Activated CD4-positive, alpha-beta T cell treated with anti-CD3 and anti-CD28 coated beads, Interleukin-2, Interleukin-6, amounts not matched to agents 100 ng/mL and 50 ng/mL, durations not matched to agents 16 hours and 8 hours (primary cell): ENCODE results near the gene MAGOHB.
A peak's percentile ranks its signal among the peaks of the same experiment; 100 is the strongest.
"Not testable (repeated sequence)": the region's sequence is repeated elsewhere in the genome, so short reads cannot be mapped to it uniquely, and the experiment has no call there.

Source experiments
- DNase-seq: peaks from one replicate; pipeline ENCODE4 v3.0.0-alpha.2; 2020

The MAGOHB gene

DNA sequence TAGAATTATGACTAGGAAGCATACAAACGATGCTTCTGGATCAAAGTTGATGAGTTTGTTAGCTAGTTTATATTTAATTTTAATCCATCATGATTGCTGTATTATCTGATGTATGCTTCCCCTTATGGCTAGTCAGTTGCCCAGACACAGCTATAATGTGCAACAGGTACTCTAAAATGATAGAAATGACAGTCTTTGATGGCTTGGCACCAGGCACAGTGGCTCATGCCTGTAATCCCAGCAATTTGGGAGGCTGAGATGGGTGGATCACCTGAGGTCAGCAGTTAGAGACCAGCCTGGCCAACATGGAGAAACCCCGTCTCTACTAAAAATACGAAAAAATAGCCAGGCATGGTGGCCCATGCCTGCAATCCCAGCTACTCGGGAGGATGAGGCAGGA lies 2.2 kb downstream of the MAGOHB start:
- DNase-seq, result not testable (repeated sequence)

DNA sequence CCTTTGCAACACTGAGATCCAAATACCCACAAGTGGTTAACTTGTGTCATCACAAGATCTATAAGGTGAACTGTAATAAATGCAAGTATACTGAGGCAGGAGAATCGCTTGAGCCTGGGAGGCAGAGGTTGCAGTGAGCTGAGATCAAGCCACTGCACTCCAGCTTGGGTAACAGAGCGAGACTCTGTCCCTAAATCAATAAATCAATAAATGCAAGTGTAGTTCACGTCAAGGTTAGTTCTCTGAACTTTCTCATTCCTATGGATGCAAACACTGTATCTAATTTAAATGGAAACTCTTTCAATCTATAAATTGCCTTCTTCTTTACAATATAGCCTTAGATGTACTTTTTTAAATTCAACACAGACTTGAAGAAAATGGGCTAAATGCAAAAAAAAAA lies 3.2 kb downstream of the MAGOHB start:
- DNase-seq, result no peak

DNA sequence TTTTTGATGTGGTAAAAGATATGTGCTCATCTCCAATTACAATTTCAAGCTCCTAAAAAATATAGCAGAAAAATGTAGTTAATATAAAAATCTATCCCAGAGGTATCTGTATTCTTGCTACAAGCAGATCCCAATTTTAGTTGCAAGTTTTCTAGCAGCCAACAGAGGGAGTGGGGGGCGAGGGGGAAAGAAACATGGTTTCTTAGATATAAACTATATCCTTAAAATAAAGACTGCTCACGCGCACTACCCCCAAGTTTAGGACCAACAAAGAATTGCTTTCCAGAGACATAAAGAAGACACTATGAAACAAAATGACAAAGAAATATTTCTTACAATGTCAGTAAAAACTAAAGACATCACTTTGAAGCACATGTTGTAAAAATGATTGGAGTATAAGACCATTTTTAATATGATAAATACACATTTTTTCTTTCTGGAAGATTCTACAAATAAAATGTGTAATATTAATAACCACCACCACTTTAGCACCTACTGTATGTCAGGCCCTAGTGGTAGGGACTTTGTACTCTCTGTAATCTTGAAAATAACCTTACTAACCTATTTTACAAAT lies 5.4 kb downstream of the MAGOHB start:
- peak; percentile 15 for DNase-seq

DNA sequence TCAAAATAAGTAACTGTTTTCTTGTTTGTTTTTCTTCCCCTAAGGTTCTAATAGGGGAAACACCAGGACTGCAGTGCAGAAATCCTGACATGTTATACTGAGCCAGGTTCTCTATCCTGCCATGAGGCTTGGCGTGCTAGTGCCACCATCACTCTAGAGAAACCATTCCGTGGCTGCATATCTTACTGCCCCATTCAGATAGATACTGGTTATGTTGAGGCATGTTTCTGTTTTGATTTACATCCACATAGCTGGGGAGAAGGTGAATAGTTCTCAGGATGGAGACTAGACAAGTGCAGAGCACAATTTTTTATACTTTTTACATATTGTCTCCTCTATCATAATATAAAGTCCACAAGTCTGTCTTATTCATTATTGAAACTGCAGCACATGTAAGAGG lies 11.5 kb downstream of the MAGOHB start:
- DNase-seq, result peak; percentile 14

GRCh38 chr12:10600988-10601387 lies 12.4 kb downstream of the MAGOHB start:
- DNase-seq, result no peak

- no peak for DNase-seq
Observed at GRCh38 chr12:10595881-10596280, 17.5 kb downstream of the MAGOHB start.

GRCh38 chr12:10590966-10591365 lies 22.4 kb downstream of the MAGOHB start:
- DNase-seq, result no peak

DNA sequence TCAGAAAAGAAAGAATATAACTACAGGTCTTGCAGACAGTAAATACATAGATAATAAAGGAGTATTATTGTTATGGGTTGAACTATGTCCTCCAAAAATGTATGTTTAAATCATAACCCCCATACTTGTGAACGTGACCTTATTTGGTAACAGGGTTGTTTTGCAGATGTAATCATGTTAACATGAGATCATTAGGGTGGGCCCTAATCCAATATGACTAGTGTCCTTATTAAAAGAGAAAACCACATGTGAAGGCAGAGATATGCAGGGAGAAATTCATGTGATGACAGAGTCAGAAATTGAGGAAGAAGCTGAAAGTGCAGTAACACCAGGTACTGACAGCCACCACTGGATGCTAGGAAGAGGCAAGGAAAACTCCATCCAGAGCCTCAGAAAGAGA lies 29.0 kb downstream of the MAGOHB start:
- DNase-seq, result no peak

DNA sequence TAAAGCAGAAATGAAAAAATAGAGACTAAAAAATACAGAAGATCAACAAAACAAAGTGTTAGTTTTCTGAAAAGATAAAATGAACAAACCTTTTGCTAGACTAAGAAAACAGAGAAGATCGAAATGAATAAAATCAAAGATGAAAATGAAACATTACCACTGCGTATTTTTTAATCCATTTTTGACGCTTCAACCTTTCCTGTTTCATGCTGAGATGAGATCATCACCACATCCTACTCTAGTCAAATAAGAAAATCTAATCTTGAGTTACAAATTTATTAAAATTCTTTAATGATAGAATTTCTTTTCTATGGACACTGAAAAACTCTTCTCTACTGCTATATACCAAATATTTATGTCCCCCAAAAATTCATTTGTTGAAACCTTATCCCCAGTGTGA lies 30.7 kb downstream of the MAGOHB start:
- no peak for DNase-seq

- not testable (repeated sequence) for DNase-seq
Observed at GRCh38 chr12:10582133-10582532, 31.3 kb downstream of the MAGOHB start.

DNA sequence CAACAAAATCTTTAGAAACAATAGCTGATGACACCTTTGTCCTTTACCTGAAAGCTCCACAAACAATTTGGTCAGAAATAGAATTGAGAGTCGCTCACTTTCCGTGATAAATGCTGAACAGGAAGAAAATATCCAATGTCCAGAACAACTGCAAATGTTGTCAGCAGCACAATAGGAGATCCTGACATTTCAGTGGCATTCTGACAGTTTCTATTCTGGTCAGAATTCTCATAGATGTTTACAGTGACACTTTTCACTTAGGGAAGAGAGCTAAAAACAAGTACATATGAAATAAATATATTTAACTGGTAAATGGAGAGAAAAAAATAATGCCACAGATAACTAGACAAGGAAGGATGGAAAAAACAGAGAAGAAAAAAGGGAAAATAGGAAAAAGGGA lies 39.1 kb downstream of the MAGOHB start:
- DNase-seq, result no peak

DNA sequence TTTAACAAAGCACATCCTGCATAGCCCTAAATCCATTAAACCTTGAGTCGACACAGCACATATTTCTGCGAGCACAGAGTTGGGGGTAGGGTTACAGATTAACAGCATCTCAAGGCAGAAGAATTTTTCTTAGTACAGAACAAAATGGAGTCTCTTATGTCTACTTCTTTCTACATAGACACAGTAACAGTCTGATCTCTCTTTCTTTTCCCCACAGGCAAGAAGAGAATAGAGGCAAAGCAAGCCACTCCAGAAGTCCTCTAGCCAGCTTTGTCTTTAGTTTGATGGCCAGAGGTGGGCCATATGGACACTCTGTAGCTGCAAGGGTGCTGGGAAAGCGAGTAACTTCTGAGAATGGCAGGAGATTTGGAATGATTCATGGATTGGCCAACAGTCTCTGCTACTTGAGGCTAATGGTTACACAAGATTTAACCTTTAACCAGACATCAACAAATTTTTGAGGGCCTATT lies 41.4 kb downstream of the MAGOHB start:
- not testable (repeated sequence) for DNase-seq

GRCh38 chr12:10571141-10571540 lies 42.3 kb downstream of the MAGOHB start:
- DNase-seq, result no peak

- DNase-seq, result no peak
Observed at GRCh38 chr12:10567813-10568212, 45.6 kb downstream of the MAGOHB start.

DNA sequence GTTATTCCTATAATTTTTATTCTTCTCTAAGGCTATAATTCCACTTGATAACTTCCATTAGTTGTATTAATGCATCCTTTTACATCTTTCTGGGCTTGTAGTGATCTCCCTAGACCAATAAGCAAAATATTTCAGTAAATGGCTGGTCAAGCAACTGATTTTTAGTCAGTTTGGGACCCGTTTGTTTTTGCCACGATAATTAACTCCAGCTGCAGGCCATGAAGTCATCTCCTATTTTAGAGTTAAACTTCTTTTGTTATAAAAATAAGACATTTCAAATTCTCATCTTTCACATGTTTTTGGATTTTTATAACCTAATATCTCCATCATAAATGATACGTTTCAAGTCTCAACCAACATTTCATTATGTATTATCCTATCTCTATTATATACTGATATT lies 49.4 kb downstream of the MAGOHB start:
- no peak for DNase-seq

DNA sequence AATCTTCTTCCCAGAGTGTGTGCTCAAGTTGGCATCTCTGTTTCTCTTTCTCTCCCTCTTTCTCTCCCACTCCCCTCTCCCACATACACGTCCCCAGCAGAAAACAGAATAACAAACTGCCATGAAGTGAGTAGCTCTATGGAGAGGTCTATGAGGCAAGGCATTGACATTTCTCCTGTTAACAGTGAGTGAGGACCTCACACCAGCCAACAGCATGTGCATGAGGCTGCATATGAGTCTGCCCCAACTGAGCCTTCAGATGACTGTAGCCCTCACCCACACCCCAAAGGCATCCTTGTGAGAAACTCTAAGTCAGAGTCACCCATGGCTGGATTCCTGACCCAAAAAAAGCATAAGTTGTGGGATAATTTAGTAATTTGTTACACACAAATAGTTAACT lies 50.4 kb downstream of the MAGOHB start:
- DNase-seq, result no peak

- DNase-seq, result peak; percentile 47
Observed at GRCh38 chr12:10562306-10562933, 51.0 kb downstream of the MAGOHB start.

- DNase-seq, result no peak
Observed at GRCh38 chr12:10559244-10559643, 54.2 kb downstream of the MAGOHB start.

DNA sequence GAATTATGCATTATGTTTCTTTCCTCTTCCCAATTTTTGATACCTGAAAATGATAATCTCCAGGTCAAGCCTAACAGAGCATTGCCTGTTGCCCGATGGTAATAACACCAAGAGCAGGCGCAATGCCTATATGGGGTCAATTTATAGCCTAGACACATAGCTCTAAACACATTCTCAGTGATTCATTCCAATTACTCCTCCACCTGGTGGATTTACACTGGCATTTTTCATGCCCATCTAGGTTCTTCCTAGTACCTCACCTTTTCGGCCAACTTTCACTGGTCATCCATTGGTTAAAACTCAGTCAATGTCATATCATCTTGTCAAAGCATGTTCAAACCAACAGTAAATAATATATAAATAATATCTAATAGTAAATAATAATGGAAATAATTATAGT lies 54.6 kb downstream of the MAGOHB start:
- DNase-seq, result no peak

- no peak for DNase-seq
Observed at GRCh38 chr12:10558301-10558700, 55.1 kb downstream of the MAGOHB start.

DNA sequence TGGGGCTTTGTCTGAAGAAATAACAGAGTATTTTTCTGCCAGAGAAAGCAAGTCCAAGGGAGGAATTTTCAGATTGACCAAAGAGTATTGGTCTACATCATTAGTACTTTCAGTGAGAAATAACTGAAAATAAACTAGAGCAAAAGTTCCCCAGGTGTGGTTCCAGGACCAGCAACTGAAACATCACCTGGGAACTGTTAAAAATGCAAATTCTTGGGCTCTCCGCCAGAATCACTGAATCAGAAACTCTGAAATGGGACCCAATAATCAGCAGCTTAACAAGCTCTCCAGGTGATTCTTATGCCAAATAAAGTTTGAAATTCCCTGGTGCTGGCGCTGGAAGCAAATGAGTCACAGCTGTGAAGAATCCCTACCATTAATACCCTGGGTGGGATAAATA lies 55.6 kb downstream of the MAGOHB start:
- no peak for DNase-seq

DNA sequence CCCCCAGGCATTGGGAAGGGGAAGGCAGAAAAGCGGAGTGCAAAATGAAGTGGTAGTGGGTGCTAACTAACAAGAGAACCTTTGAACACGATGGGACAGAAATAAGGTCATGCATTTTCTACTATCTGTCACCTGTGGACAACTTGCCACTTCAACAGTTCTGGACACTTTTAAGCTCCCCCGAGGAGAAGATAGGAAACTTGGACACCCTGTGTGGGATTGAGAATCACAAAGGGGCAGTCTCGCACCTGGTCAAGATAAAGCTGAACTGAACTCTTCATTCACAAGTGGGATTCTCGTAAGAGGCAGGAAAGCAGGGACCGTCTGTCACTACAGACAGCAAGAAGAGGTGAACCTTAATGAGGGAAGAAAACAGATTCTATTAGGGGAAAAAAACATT lies 56.1 kb downstream of the MAGOHB start:
- no peak for DNase-seq

DNA sequence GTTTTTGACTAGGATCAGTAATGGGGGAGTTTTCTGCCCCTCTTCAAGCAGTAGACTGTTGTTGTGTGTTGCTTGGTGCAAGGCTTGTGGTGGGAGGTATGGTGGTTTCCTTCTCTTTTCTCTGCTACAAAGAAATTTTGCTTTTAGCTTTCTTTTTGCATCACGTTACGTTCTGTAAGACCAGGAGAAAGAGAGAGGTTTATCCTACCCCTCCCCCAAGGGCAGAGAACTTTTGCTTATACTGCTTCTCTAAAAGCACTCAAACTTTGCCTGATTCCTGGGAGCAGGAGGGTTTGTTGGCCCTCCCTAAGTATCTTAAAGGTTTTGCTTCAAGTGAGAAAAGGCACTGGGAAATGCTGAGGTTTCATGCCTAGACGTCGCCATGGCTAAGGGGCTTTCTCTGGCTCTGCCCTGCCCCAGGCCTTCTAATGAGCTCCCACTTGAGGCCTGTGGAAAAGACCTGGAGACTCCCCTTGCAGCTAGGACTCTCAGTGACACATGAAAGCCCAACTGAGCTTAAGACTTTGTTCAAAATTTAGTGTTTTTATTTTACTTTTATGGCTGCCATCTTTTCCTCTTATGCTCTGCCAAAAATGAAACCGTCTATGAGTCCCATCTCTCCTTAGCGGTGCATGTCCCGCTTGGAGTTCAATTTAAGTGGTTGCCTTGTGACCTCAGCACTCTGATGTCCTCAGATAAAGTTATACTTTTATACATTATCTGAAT lies 58.5 kb downstream of the MAGOHB start:
- no peak for DNase-seq

- no peak for DNase-seq
Observed at GRCh38 chr12:10554228-10554755, 59.1 kb downstream of the MAGOHB start.
